Breast epithelium (tissue), 4 donors: ENCODE data around the gene MAL. TPM values are rescaled to one million over a fixed set of nuclear protein-coding genes. Genes with fewer than 3 reads are reported as not detected.
A peak's percentile ranks its signal among the peaks of the same experiment; 100 is the strongest.

Experiments used
- DNase-seq, 2 donors: peaks; one replicate each; pipeline ENCODE4 v3.0.0-alpha.2; 2019; ENCODE audit warnings: low spot score in 2 of 2
- H3K27ac ChIP-seq, 2 donors: fragments of 200-600 bp; sonication (generic) in 1 of 2; one replicate each; pipeline ENCODE4 v1.5.1; 2016 to 2019; ENCODE audit warnings: mild to moderate bottlenecking in 1 of 2
- H3K27me3 ChIP-seq, 2 donors: fragments of 200-600 bp; sonication (generic) in 1 of 2; one replicate each; pipeline versions ENCODE4 v1.5.1 to v1.6.0; 2017 to 2019; ENCODE audit warnings: control low read depth in 1 of 2, mild to moderate bottlenecking in 1 of 2
- H3K36me3 ChIP-seq: fragments of 200-600 bp; one replicate; pipeline ENCODE4 v1.5.1; 2019
- H3K4me1 ChIP-seq, 2 donors: fragments of 200-600 bp; sonication (generic); one replicate each; pipeline ENCODE4 v1.5.1; 2016 to 2019; ENCODE audit warnings: control low read depth in 1 of 2
- H3K4me3 ChIP-seq, 3 donors: fragments of 200-600 bp; sonication (generic); 1 replicate in 2 of 3; 2 replicates in 1 of 3; pipeline ENCODE4 v1.5.1; 2016 to 2019; ENCODE audit warnings: mild to moderate bottlenecking in 3 of 3, moderate library complexity in 2 of 3
- H3K9me3 ChIP-seq, 2 donors: fragments of 200-600 bp; sonication (generic) in 1 of 2; one replicate each; pipeline ENCODE4 v1.5.1; 2016 to 2019; ENCODE audit warnings: control low read depth in 1 of 2
- CTCF ChIP-seq, 3 donors: fragments of 450-650 bp; IDR thresholded peaks; one replicate each; pipeline ENCODE4 v1.5.1; 2016 to 2017; ENCODE audit warnings: antibody characterized with exemption in 3 of 3, mild to moderate bottlenecking in 3 of 3, moderate library complexity in 3 of 3
- POLR2A ChIP-seq: fragments of 450-650 bp; IDR thresholded peaks from one replicate; pipeline ENCODE4 v1.6.1; 2016; ENCODE audit warnings: antibody characterized with exemption, mild to moderate bottlenecking, moderate library complexity
- POLR2AphosphoS5 ChIP-seq, 3 donors: sonication (generic); formaldehyde crosslinking; IDR thresholded peaks; one replicate each; pipeline ENCODE4 v1.6.1; 2017; ENCODE audit warnings: antibody characterized with exemption in 3 of 3
- intact Hi-C: fragments of 100-400 bp; cut with DNase I; formaldehyde crosslinking; loops from one replicate; pipeline ENCODE4 v1.15.1; 2023; ENCODE audit warnings: low total_unique reads
- total RNA-seq, 3 donors: library from RNA; depleted of rRNA; stranded (reverse); fragments of >200 nt; gene quantifications; one replicate each; pipeline ENCODE4 v1.1.0, GENCODE V29; 2016

Gene MAL
- total RNA-seq, 3 donors from 2014 or later = 0.32 to 2.3 TPM; not detected in 1

DNA sequence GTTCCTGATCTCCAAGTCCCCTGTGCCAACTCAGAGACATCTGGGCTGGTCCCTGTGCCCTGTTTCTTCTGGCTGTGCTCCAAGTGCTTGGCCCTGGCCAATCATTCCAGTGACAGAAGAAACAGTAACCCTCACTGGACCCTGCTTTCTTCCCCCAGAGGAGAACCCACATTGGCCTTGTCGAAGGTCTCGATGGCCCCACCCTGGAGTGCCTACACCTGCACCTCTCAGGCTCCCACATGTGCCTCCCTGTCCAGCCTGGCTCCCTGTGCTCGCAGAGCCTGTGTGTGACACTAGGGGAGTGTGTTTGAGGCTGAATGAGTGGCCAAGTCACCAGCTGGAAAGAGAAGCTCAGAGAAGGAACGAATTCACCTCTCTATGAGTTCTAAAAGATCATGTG lies 5.9 kb upstream of the MAL start:
- Histone ChIP-seq H3K27ac (peak overlapping the region in 1 of 2 donors; percentile 42), H3K36me3 (no peaks in the 10 kb centered on the region), H3K27me3 (peaks cover 0 to 25% of the 10 kb centered on the region in 2 donors), H3K4me3 (no peak overlapping the region), H3K9me3 (no peaks in the 10 kb centered on the region), H3K4me1 (no peaks in the 10 kb centered on the region)
- no peak for TF ChIP-seq POLR2A
- no peak for TF ChIP-seq CTCF (IDR thresholded peaks at IDR 0.05)
- no peak for TF ChIP-seq POLR2AphosphoS5 (IDR thresholded peaks at IDR 0.05)
- DNase-seq = no peak
- intact Hi-C loops = no loop called here

GRCh38 chr2:95020275-95021022 lies 5.1 kb upstream of the MAL start:
- intact Hi-C loops = no loop called here
- no peak overlapping the region for H3K4me3 ChIP-seq
- no peak for TF ChIP-seq CTCF (IDR thresholded peaks at IDR 0.05)
- TF ChIP-seq POLR2AphosphoS5 (IDR thresholded peaks at IDR 0.05) = peak in 1 of 3 donors; percentile 17
- DNase-seq = peak in 1 of 2 donors; percentile 55
- H3K9me3 ChIP-seq = no peaks in the 10 kb centered on the region
- peaks cover 0 to 1% of the 10 kb centered on the region in 2 donors for H3K4me1 ChIP-seq
- H3K36me3 ChIP-seq = no peaks in the 10 kb centered on the region
- peak overlapping the region; percentile 32 to 48 for H3K27ac ChIP-seq
- H3K27me3 ChIP-seq = peaks cover 0 to 33% of the 10 kb centered on the region in 2 donors

DNA sequence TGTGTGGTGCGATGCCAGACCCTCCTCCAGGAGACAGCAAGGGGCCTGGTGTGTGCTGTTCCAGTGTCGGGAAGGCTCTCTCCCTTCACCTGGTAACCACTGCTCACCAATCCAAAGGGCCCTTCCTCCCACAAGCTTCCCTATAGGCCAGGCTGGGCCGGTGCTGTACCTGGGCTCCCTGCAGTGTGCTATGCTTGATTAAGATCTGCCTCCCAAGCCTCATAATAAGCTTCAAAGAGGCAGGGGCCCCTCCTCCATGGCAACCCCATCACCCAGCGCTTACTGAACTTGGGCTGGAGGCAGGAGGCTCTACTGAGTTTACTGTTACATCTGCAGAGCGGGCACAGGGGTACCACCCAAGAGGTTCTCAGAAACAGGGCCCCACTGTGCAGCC lies 4.5 kb upstream of the MAL start:
- no peak for DNase-seq
- intact Hi-C loops = no loop called here
- Histone ChIP-seq H3K36me3 (no peaks in the 10 kb centered on the region), H3K27ac (peak overlapping the region; percentile 32 to 48), H3K4me3 (no peak overlapping the region), H3K9me3 (no peaks in the 10 kb centered on the region), H3K4me1 (peaks cover 0 to 4% of the 10 kb centered on the region in 2 donors), H3K27me3 (peaks cover 0 to 39% of the 10 kb centered on the region in 2 donors)
- TF ChIP-seq CTCF (IDR thresholded peaks at IDR 0.05) (no peak), POLR2A (no peak), POLR2AphosphoS5 (IDR thresholded peaks at IDR 0.05) (no peak)

DNA sequence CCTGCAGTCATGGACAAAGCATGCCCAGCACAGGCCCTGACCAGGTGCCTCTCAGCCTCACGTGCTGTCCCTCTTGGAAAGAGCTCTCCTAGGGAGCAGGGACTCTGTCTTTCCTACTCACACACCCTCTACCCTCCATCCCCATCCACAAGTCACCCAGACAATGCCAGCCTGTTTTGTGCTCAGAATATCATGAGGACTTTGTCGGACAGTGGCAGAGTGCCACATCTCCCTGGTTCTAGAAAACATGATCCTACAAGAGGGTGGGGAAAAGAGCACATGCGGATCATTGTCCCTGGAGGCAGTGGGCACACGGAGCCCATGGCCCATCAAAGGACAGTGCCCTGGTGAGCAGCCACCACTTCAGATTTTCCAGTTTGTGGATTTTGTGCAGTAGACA lies 3.7 kb upstream of the MAL start:
- intact Hi-C loops = no loop called here
- TF ChIP-seq CTCF (IDR thresholded peaks at IDR 0.05) (no peak), POLR2AphosphoS5 (IDR thresholded peaks at IDR 0.05) (no peak), POLR2A (no peak)
- Histone ChIP-seq H3K27me3 (peaks cover 0 to 47% of the 10 kb centered on the region in 2 donors), H3K4me3 (no peak overlapping the region), H3K9me3 (no peaks in the 10 kb centered on the region), H3K36me3 (no peaks in the 10 kb centered on the region), H3K4me1 (peaks cover 0 to 4% of the 10 kb centered on the region in 2 donors), H3K27ac (peak overlapping the region; percentile 43 to 48)
- DNase-seq = no peak
